ENCODE measurements around the gene RABGAP1L. TPM values are rescaled to one million over a fixed set of nuclear protein-coding genes. Genes with fewer than 3 reads are reported as not detected.
"Not testable (repeated sequence)": the region's sequence is repeated elsewhere in the genome, so short reads cannot be mapped to it uniquely, and the experiment has no call there.

Gene RABGAP1L
- total RNA-seq, 2 donors from 2014 or later, result 51.4 to 124 TPM

DNA sequence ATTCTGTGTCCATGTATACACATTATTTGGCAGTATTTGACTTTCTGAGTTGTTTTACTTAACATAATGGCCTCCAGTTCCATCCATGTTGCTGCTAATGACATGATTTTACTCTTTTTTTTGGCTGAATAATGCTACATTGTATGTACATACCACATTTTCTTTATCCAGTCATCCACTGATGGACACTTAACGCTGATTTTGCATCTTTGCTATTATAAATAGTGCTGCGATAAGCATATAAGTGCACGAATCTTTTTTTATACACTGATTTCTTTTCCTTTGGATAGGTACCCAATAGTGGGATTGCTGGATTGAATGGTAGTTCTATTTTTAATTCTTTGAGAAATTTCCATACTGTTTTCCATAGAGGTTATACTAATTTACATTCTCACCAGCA, 544.0 kb downstream of the RABGAP1L start:
- H3K4me1 ChIP-seq, result no peaks in the 10 kb centered on the region
- ATAC-seq, result no peak
- no peaks in the 10 kb centered on the region for H3K9me3 ChIP-seq
- H3K4me3 ChIP-seq, result no peak overlapping the region
- H3K27ac ChIP-seq, result no peak overlapping the region
- intact Hi-C loops (cut with DNase I), result no loop called here
- no peak for DNase-seq
- H3K27me3 ChIP-seq, result no peaks in the 10 kb centered on the region
- 97 to 98% methylated on average over 3 of the region's 3 CpGs for WGBS, 2 donors
- TF ChIP-seq, protein P1, sequence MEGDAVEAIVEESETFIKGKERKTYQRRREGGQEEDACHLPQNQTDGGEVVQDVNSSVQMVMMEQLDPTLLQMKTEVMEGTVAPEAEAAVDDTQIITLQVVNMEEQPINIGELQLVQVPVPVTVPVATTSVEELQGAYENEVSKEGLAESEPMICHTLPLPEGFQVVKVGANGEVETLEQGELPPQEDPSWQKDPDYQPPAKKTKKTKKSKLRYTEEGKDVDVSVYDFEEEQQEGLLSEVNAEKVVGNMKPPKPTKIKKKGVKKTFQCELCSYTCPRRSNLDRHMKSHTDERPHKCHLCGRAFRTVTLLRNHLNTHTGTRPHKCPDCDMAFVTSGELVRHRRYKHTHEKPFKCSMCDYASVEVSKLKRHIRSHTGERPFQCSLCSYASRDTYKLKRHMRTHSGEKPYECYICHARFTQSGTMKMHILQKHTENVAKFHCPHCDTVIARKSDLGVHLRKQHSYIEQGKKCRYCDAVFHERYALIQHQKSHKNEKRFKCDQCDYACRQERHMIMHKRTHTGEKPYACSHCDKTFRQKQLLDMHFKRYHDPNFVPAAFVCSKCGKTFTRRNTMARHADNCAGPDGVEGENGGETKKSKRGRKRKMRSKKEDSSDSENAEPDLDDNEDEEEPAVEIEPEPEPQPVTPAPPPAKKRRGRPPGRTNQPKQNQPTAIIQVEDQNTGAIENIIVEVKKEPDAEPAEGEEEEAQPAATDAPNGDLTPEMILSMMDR (IDR thresholded peaks at IDR 0.05), result no peak
- TF ChIP-seq POLR2A (IDR thresholded peaks at IDR 0.05), result no peak
- H3K36me3 ChIP-seq (replicated peaks in 1 of 2; ENCODE audit: insufficient read depth in 1 of 2, low read depth in 2 of 2), result no peaks in the 10 kb centered on the region

DNA sequence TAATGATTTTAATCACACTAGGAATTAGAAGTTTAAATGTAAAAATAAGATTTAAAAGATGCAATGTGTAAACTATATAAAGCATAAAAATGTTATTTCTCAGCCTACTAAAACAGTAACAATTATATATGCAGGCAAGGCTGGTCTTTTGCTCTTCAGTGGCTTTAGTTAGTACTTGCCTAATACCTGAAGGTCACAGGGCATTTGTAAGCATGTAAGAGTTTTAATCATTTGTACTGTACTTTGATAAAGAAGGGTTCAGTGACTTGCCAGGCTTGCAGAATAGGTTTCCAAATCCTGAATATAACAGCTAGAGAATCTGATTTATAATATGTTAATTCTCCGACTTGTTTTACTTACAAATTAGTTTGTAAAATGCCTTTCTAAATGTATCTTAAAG, 545.0 kb downstream of the RABGAP1L start:
- H3K27me3 ChIP-seq, result no peaks in the 10 kb centered on the region
- no peak for DNase-seq
- no peak overlapping the region for H3K27ac ChIP-seq
- TF ChIP-seq, protein P1 (IDR thresholded peaks at IDR 0.05), result no peak
- no peak for TF ChIP-seq POLR2A (IDR thresholded peaks at IDR 0.05)
- no peaks in the 10 kb centered on the region for H3K9me3 ChIP-seq
- H3K4me3 ChIP-seq, result no peak overlapping the region
- no peaks in the 10 kb centered on the region for H3K36me3 ChIP-seq (replicated peaks in 1 of 2; ENCODE audit: insufficient read depth in 1 of 2, low read depth in 2 of 2)
- intact Hi-C loops (cut with DNase I), result no loop called here
- H3K4me1 ChIP-seq, result no peaks in the 10 kb centered on the region
- no peak for ATAC-seq
- 88 to 97% methylated on average over 1 of the region's 1 CpG for WGBS, 2 donors

DNA sequence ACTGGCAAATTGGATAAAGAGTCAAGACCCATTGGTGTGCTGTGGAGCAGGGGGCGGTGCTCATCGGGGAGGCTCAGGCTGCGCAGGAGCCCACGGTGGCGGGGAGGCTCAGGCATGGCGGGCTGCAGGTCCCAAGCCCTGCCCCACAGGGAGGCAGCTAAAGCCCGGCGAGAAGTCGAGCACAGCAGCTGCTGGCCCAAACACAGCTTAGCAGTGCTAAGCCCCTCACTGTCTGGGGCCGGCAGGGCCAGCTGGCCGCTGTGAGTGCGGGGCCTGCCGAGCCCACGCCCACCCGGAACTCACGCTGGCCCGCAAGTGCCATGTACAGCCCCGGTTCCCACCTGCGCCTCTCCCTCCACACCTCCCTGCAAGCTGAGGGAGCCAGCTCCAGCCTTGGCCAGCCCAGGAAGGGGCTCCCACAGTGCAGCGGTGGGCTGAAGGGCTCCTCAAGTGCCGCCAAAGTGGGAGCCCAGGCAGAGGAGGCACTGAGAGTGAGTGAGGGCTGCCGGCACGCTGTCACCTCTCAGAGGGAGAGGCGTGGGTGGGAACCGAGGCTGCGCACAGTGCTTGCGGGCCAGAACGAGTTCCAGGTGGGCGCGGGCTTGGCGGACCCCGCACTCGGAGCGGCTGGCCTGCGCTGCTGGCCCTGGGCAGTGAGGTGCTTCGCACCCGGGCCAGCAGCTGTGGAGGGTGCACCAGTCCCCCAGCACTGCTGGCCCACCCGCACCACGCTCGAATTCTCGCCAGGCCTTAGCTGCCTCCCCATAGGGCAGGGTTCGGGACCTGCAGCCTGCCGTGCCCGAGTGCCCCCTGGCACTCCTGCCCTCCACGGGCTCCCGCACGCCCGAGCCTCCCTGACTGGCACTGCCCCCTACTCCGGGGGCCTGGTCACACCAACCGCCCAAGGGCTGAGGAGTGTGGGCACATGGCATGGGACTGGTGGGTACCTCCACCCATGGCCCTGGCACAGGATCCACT, 551.8 kb downstream of the RABGAP1L start:
- no peak for DNase-seq
- no peak for TF ChIP-seq POLR2A (IDR thresholded peaks at IDR 0.05)
- TF ChIP-seq, protein P1 (IDR thresholded peaks at IDR 0.05), result no peak
- H3K4me1 ChIP-seq, result no peaks in the 10 kb centered on the region
- ATAC-seq, result no peak
- intact Hi-C loops (cut with DNase I), result no loop called here
- H3K27me3 ChIP-seq, result no peaks in the 10 kb centered on the region
- 97 to 98% methylated on average over 16 to 45 of the region's 50 CpGs for WGBS, 2 donors
- no peaks in the 10 kb centered on the region for H3K36me3 ChIP-seq (replicated peaks in 1 of 2; ENCODE audit: insufficient read depth in 1 of 2, low read depth in 2 of 2)
- H3K27ac ChIP-seq, result no peak overlapping the region
- no peaks in the 10 kb centered on the region for H3K9me3 ChIP-seq
- no peak overlapping the region for H3K4me3 ChIP-seq

DNA sequence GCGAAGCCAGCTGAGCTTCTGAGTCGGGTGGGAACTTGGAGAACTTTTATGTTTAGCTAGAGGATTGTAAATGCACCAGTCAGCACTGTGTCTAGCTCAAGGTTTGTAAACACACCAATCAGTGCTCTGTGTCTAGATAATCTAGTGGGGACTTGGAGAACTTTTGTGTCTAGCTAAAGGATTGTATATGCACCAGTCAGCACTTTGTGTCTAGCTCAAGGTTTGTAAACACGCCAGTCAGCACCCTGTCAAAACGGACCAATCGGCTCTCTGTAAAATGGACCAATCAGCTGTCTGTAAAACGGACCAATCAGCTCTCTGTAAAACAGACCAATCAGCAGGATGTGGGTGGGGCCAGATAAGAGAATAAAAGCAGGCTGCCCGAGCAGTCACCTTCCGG, 552.5 kb downstream of the RABGAP1L start:
- WGBS, 2 donors, result 92 to 93% methylated on average over 8 of the region's 8 CpGs
- H3K27me3 ChIP-seq; H3K9me3 ChIP-seq; H3K27ac ChIP-seq; intact Hi-C loops (cut with DNase I); H3K4me1 ChIP-seq; H3K36me3 ChIP-seq (replicated peaks in 1 of 2; ENCODE audit: insufficient read depth in 1 of 2, low read depth in 2 of 2); DNase-seq; ATAC-seq; H3K4me3 ChIP-seq: not testable (repeated sequence)

DNA sequence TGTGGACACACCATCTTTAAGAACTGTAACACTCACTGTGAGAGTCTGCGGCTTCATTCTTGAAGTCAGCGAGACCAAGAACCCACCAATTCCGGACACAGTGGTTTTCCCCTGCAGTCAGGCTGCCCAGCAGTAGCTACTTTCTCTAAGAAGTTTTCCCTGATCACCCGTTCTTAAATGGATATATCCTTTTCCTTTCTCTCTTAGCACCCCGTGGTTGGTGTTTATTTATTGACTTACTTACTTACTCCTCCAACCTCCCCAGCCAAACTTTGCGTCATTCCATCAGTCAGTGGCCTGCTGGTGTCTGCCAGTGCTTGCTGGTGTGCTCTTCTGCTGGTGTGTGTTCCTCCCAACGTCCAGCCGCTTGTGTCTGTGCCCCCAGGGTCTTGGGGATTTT, 553.2 kb downstream of the RABGAP1L start:
- ATAC-seq (no peak), DNase-seq (no peak)
- Histone ChIP-seq H3K4me3 (no peak overlapping the region), H3K27ac (no peak overlapping the region), H3K4me1 (no peaks in the 10 kb centered on the region), H3K9me3 (no peaks in the 10 kb centered on the region), H3K27me3 (no peaks in the 10 kb centered on the region), H3K36me3 (replicated peaks in 1 of 2; ENCODE audit: insufficient read depth in 1 of 2, low read depth in 2 of 2) (no peaks in the 10 kb centered on the region)
- intact Hi-C loops (cut with DNase I), result no loop called here
- 94 to 96% methylated on average over 8 of the region's 8 CpGs for WGBS, 2 donors
- TF ChIP-seq, protein P1 (IDR thresholded peaks at IDR 0.05), result no peak
- TF ChIP-seq POLR2A (IDR thresholded peaks at IDR 0.05), result no peak

Data from body of pancreas (tissue), 4 donors.